SIG-M5 treated with dmso at 0.1 percent for 504 hours (cell line): Measurements from ENCODE around the gene ZNF296.
A peak's percentile ranks its signal among the peaks of the same experiment; 100 is the strongest.
"Not testable (repeated sequence)": the region's sequence is repeated elsewhere in the genome, so short reads cannot be mapped to it uniquely, and the experiment has no call there.

Experiments
- DNase-seq: peaks from one replicate; lab custom pipeline; 2025; ENCODE audit not compliant: unreplicated experiment; lab: John Stamatoyannopoulos, UW

Gene ZNF296

GRCh38 chr19:45076029-45076850 is at the start of gene ZNF296:
TSS of gene ZNF296 (minus strand) at chr19:45076478. CDS start at chr19:45076373, 105 bp downstream.
- peak; percentile 65 for DNase-seq

- DNase-seq = no peak
Observed at GRCh38 chr19:45125360-45125759, 49.1 kb upstream of the ZNF296 start.

GRCh38 chr19:45124021-45124420 is 47.7 kb upstream of the ZNF296 start:
- DNase-seq = no peak

GRCh38 chr19:45123440-45123850 is 47.2 kb upstream of the ZNF296 start:
- DNase-seq = peak; percentile 23

- no peak for DNase-seq
Observed at GRCh38 chr19:45122832-45123231, 46.6 kb upstream of the ZNF296 start.

GRCh38 chr19:45121827-45122345 is 45.6 kb upstream of the ZNF296 start:
- DNase-seq = no peak

- no peak for DNase-seq
Observed at GRCh38 chr19:45119582-45119981, 43.3 kb upstream of the ZNF296 start.

GRCh38 chr19:45118591-45119355 is 42.5 kb upstream of the ZNF296 start:
- DNase-seq = not testable (repeated sequence)

- DNase-seq = no peak
Observed at GRCh38 chr19:45118106-45118505, 41.8 kb upstream of the ZNF296 start.

- DNase-seq = no peak
Observed at GRCh38 chr19:45117671-45118070, 41.4 kb upstream of the ZNF296 start.

GRCh38 chr19:45117167-45117594 is 40.9 kb upstream of the ZNF296 start:
- peak; percentile 29 for DNase-seq

GRCh38 chr19:45115809-45116615 is 39.7 kb upstream of the ZNF296 start:
- DNase-seq = peak; percentile 61

- DNase-seq = no peak
Observed at GRCh38 chr19:45114116-45114515, 37.8 kb upstream of the ZNF296 start.

- peak; percentile 30 for DNase-seq
Observed at GRCh38 chr19:45113628-45114027, 37.4 kb upstream of the ZNF296 start.

- DNase-seq = no peak
Observed at GRCh38 chr19:45112111-45112827, 36.0 kb upstream of the ZNF296 start.

GRCh38 chr19:45110851-45111266 is 34.6 kb upstream of the ZNF296 start:
- peak; percentile 28 for DNase-seq

- no peak for DNase-seq
Observed at GRCh38 chr19:45107621-45108150, 31.4 kb upstream of the ZNF296 start.

- DNase-seq = not testable (repeated sequence)
Observed at GRCh38 chr19:45106363-45106762, 30.1 kb upstream of the ZNF296 start.

GRCh38 chr19:45104658-45105349 is 28.5 kb upstream of the ZNF296 start:
- no peak for DNase-seq
